GM23338 (cell line): ENCODE results near the gene CDKN2A.

ENCODE experiments used
- CTCF ChIP-seq, 2 experiments: fragments of 200-600 bp in 1 of 2; sonication (generic) in 1 of 2; conservative IDR thresholded peaks; 2 replicates each; pipeline versions ENCODE4 v1.5.1 to v1.6.1; 2016 to 2017; ENCODE audit warnings: antibody characterized with exemption in 2 of 2, low read depth in 2 of 2, mild to moderate bottlenecking in 2 of 2, moderate library complexity in 1 of 2
- EZH2 ChIP-seq: fragments of 200-600 bp; sonication (generic); IDR thresholded peaks from one replicate; pipeline ENCODE4 v1.8.0; 2017; ENCODE audit warnings: antibody characterized with exemption, mild to moderate bottlenecking, low read depth; ENCODE audit not compliant: unreplicated experiment
- EZH2phosphoT487 ChIP-seq: fragments of 200-600 bp; sonication (generic); IDR thresholded peaks from one replicate; pipeline ENCODE4 v1.8.1; 2018; ENCODE audit warnings: antibody characterized with exemption; ENCODE audit not compliant: unreplicated experiment
- POLR2AphosphoS5 ChIP-seq: IDR thresholded peaks from 2 replicates; pipeline ENCODE4 v1.6.1; 2016; ENCODE audit warnings: antibody characterized with exemption, low read depth

GRCh38 chr9:21996858-21997257 is 2.7 kb upstream of the CDKN2A start:
- TF ChIP-seq CTCF (conservative IDR thresholded peaks at IDR 0.05; ENCODE audit: low read depth in 2 of 2) (no peak), EZH2 (no peak), EZH2phosphoT487 (no peak), POLR2AphosphoS5 (no peak)
